Lower leg skin (tissue), 3 donors: ENCODE data around the gene KAZN.

Experiments
- POLR2A ChIP-seq, 2 donors: fragments of 450-650 bp; IDR thresholded peaks; one replicate each; pipeline ENCODE4 v1.6.1; 2016 to 2017; ENCODE audit warnings: antibody characterized with exemption in 2 of 2, mild to moderate bottlenecking in 1 of 2, moderate library complexity in 1 of 2
- TF ChIP-seq, protein P1 (sequence below), 3 donors: fragments of 450-650 bp; IDR thresholded peaks; one replicate each; pipeline ENCODE4 v1.5.1; 2016; ENCODE audit warnings: antibody characterized with exemption in 3 of 3, mild to moderate bottlenecking in 3 of 3, moderate library complexity in 2 of 3

DNA sequence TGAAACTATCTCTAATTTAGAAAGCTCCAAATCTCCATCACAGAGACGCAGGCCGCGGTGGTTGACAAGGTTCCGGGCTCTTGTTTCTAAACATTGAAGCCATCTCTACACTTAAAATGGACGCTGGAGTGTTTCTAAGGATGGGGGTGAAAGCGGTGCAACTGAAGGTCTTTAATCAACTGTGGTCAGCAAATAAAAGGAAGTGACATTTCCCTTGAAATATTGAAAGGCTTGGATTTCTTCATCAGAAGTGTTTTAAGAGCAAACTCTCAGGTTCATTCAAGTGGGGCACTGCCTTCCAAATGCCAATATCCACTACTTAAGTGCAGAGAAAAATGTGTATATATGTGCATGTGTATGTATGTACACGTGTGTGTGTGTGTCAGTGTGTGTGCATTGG is 117.3 kb downstream of the KAZN start:
- TF ChIP-seq, protein P1, sequence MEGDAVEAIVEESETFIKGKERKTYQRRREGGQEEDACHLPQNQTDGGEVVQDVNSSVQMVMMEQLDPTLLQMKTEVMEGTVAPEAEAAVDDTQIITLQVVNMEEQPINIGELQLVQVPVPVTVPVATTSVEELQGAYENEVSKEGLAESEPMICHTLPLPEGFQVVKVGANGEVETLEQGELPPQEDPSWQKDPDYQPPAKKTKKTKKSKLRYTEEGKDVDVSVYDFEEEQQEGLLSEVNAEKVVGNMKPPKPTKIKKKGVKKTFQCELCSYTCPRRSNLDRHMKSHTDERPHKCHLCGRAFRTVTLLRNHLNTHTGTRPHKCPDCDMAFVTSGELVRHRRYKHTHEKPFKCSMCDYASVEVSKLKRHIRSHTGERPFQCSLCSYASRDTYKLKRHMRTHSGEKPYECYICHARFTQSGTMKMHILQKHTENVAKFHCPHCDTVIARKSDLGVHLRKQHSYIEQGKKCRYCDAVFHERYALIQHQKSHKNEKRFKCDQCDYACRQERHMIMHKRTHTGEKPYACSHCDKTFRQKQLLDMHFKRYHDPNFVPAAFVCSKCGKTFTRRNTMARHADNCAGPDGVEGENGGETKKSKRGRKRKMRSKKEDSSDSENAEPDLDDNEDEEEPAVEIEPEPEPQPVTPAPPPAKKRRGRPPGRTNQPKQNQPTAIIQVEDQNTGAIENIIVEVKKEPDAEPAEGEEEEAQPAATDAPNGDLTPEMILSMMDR (IDR thresholded peaks at IDR 0.05) = no peak
- no peak for TF ChIP-seq POLR2A (IDR thresholded peaks at IDR 0.05)
